Limb (tissue), 2 donors: ENCODE measurements around the gene LCE2B.
A peak's percentile ranks its signal among the peaks of the same experiment; 100 is the strongest.
"Not testable (repeated sequence)": the region's sequence is repeated elsewhere in the genome, so short reads cannot be mapped to it uniquely, and the experiment has no call there.

ENCODE experiments used
- DNase-seq, 2 donors: peaks; one replicate each; pipeline ENCODE4 v3.0.0-alpha.2; 2016; ENCODE audit errors: extremely low spot score in 2 of 2

The LCE2B gene, protein sequence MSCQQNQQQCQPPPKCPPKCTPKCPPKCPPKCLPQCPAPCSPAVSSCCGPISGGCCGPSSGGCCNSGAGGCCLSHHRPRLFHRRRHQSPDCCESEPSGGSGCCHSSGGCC

DNA sequence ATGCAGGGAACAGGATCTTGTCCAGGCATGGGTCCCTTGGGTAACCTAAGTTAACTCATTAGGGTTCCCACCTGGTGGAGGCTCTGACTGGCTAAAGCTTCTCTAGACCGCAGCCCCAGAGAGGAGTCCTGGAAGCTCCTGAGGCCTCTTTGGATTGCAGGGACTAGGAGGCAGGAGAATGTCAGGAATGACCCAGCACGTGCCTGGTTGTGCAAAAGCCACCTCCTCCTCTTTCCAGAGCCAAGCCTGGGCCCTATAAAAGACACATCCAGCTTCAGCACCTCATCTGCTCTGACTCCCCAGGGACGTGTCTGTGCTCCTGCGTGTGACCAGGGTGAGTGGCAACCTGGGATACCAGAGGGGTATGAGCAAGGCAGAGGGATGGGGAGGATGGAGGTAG, at the start of gene LCE2B:
LCE2B (plus strand) TSS at position 301 of the 400 bp plus-strand sequence. CDS start 721 bp downstream, outside the sequence.
- not testable (repeated sequence) for DNase-seq

DNA sequence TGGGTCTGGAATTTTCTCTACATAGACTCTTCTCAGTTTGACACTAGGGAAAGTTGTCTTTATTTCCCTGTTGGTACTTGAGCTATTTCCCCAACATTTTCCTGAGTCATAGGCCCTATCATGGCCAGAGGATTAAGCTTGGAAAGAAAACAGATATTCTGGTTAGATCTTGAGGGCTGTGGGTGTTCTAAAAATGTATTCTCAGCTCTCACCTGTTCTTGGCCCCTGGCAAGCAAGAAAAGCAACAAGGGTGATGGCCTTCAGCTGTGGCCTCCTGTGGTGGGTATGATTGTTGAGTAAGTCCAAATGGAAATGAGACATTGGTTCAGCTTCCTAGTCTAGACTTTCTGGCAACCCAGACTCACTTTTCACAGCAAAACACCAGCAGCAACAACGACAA, 45.6 kb upstream of the LCE2B start:
- no peak for DNase-seq

DNA sequence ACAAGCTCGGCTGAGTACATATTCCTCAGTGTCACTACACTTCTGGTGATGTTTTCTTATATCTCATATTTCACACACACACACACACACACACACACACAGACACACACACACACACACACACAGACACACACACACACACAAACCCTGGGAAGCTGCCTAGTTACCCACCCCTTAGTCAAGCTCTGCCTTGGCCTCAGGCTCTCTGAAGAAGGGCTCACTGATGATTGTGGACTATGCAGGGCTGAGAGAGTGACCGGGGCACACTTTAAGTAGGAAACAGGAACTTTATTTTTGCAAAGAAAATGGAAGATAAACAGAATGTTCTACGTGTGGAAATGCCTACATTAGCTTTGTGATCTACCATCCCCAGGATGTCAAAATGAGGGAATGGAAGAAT, 42.0 kb upstream of the LCE2B start:
- no peak for DNase-seq

DNA sequence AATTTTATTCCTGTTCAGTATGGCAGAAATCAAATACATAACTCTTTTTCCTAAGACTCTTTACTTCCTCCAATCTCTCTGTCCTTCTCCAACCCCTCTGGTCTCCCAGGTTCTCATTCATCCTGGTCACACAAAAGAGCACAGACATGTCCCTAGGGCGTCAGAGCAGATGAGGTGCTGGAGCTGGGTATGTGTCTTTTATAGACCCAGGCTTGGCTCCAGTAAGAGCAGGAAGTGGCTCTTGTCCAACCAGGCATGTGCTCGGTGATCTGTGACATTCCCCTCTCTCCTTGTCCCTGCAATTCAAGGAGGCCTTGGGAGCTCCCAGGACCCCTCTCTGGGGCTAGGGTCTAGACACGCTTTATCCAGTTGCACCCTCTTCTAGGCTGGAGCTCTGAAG, 40.8 kb upstream of the LCE2B start:
- no peak for DNase-seq

DNA sequence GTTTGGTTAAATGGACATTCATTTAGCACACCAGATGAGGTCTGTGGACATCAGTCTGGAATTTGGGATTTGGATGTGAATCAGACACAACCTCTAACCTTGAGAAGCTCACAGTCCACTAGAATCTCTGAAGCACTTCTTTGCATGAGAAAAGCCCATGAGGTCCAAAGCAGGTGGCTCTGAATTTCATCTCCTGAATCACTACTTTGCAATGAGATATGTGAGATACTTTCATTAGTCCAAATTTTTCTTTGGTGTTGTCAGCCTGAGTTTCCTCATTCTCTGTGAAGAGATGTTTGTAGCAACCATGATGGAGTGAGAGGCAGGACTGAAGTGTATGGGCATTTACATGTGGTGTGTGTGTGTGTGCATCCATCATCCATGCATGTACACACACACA, 39.3 kb upstream of the LCE2B start:
- DNase-seq: no peak

DNA sequence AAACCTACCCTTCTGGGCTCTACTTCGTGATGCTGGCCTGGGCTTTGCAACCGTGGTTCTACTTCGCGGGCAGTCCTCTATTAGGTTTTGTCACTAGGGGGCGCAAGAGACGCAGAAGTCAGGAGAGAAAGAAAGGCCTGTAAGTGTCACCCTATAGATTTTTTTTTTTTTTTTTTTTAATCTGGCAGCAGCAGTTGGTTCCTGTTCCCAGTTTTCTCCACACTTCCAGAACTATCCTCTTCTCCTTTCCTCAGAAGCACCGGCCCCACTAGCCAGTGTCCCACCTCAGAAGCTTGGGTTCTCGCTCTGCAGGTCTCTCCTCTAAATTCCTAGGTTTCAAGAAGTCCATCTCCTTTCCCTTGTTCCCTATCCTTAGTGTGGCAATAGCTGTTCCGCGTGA, 31.8 kb upstream of the LCE2B start:
- peak; percentile 14 to 60 for DNase-seq

DNA sequence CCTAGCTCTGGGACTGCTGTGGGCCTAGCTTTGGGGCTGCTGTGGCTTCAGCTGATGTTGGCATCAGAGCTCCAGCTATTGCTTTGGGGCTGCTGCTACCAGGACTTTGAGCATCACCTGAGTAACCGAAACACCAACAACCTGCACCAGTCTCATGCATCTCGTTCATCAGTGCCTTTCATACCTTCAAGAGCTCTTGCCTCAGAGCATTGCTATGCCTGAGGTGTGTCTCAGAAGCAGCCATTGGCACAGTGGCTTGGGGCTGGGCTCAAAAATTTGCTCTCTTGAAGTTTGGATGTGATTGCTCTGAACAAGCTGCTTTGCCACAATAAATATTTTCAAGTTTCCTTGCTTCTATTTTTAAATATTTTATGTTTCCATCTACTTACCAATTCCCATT, 29.5 kb upstream of the LCE2B start:
- DNase-seq: no peak

DNA sequence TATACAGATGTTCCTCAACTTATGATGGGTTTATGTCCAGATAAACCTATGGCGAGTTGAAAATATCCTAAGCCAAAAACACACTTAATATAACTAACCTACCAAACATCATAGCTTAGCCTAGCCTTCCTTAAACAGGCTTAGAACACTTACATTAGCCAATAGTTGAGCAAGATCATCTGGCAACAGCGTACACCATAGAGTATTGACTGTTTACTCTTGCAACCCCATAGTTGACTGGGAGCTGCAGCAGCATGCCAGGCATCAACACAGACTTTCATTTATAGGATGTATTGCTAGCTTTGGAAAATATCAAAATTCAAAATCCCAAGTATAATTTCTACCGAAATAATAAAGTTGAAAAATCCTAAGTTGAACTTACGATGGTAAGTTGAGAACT, 28.2 kb upstream of the LCE2B start:
- DNase-seq: no peak

DNA sequence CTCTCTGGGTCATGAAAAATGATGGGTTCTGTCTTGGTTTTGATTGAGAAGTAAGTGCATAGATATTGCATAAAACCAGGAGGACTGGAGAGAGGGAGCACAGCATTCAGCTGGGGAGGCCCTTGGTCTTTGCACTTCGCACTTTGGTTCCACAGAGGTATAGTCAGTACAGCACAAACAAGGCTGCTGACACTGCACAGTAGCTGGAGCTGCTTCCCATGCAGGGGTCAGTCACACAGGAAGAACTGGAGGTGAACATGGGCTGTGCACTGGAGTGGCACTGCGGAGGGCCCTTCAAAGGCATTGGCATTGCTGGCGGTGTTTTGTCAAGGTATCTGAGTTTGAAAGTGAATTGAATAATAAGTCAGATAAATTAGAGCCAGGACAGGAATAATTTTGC, 27.3 kb upstream of the LCE2B start:
- no peak for DNase-seq

DNA sequence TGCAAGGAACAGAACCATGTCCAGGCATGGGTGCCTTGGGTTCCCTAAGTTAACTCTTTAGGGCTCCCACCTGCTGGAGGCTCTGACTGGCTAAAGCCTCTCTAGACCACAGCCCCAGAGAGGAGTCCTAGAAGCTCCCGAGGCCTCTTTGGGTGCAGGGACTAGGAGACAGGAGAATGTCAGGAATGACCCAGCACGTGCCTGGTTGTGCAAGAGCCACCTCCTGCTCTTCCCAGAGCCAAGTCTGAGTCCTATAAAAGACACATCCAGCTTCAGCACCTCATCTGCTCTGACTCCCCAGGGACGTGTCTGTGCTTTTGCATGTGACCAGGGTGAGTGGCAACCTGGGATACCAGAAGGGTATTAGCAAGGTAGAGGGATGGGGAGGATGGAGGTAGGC, 22.8 kb upstream of the LCE2B start, which contains the start of gene LCE2D:
LCE2D (plus strand) TSS at position 283 of the 400 bp plus-strand sequence. CDS start 726 bp downstream, outside the sequence.
- no peak for DNase-seq

DNA sequence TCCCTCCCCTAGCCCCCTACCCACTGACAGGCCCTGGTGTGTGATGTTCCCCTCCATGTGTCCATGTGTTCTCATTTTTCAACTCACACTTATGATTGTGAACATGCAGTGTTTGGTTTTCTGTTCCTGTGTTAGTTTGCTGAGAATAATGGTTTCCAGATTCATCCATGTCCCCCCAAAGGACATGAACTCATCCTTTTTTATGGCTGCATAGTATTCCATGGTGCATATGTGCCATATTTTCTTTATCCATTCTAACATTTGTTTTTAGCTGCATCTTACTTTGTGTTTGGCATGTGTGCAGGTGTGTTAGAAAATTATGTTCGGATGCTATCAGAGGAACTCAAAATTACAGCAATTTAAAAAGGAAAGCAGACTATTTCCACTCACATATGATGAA, 19.8 kb upstream of the LCE2B start:
- not testable (repeated sequence) for DNase-seq

DNA sequence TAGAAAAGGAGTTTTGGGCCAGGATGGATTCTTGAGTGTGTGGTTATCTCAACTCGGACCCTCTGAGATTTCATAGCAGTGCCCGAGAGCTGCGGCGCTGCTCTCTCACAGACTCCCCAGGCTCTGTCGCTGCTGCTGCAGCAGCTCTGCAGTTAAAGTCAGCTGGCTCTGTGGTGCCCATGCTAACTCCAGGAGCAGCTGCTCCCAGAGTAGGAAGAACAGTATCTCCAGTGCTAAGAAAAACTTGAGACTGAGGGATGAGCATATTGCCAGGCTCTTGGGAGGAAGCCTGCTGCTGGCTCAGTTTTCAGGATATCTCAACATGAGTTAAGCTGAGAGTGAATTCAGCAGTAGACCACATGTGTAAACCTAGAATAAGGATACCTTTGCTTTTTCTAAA, 18.3 kb upstream of the LCE2B start:
- no peak for DNase-seq

DNA sequence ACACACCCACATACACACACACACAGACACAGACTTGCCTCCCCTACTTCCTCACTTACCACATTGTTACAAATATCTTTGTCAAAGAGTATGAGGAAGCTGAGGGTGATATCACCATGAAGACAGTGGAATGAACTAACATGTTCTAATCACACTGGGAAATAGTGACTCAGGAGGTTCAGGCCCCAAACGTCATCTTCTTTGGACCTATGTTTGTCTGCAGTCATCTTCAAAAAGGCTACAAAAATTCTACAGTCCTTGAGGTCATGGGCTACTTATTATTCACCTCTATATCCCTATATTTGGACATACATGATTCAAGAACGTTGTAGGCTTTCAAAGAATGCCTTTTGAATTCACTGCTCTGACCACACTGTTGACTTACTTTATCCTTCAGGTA, 12.9 kb upstream of the LCE2B start:
- DNase-seq: no peak

DNA sequence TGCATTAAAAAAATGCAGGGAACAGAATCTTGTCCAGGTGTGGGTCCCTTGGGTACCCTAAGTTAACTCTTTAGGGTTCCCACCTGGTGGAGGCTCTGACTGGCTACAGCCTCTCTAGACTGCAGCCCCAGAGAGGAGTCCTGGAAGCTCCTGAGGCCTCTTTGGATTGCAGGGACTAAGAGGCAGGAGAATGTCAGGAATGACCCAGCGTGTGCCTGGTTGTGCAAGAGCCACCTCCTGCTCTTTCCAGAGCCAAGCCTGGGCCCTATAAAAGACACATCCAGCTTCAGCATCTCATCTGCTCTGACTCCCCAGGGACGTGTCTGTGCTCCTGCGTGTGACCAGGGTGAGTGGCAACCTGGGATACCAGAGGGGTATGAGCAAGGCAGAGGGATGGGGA, 10.9 kb upstream of the LCE2B start, which contains the start of gene LCE2C:
LCE2C (plus strand) TSS at position 297 of the 400 bp plus-strand sequence. CDS start 737 bp downstream, outside the sequence.
- not testable (repeated sequence) for DNase-seq

DNA sequence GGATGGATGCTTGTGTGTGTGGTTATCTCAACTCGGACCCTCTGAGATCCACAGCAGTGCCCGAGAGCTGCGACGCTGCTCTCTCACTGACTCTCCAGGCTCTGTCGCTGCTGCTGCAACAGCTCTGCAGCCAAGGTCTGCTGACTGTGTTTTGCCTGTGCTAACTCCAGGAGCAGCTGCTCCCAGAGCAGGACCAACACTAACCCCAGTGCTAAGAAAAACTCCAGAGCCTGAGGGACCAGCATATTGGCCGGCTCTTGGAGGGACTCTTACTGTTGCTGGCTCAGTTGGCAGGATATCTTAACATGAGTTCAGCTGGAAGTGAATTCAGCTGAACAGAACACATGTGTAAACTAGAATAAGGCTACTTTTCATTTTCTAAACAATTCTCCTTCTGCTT, 6.5 kb upstream of the LCE2B start:
- DNase-seq: no peak

DNA sequence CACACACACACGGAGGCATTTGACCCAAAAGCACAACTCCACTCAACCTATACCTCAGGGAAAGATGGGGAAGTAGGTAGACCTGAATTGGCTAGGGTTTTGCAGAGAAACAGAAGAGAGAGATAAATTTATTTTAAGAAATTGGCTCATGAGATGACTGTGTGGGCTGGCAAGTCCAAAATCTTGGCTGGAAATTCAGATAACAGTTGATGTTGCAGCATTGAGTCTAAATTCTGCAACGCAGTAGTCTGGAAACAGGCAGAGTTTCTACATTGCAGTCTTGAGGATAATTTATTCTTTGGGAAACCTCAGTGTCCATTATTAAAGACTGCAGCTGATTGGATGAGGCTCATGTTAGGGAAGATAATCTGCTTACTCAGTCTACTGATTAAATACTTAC, 4.3 kb upstream of the LCE2B start:
- DNase-seq: no peak

DNA sequence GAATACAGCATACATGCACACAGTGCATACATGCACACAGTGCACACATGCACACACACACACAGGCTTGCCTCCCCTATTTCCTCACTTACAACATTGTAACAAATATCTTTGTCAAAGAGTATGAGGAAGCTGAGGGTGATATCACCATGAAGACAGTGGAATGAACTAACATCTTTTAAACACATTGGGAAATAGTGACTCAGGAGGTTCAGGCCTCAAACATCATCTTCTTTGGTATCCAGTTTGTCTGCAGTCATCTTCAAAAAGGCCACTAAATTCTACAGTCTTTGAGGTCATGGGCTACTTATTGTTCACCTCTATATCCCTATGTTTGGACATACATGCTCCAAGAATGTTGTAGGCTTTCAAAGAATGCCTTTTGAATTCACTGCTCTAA, 2.1 kb upstream of the LCE2B start:
- no peak for DNase-seq

DNA sequence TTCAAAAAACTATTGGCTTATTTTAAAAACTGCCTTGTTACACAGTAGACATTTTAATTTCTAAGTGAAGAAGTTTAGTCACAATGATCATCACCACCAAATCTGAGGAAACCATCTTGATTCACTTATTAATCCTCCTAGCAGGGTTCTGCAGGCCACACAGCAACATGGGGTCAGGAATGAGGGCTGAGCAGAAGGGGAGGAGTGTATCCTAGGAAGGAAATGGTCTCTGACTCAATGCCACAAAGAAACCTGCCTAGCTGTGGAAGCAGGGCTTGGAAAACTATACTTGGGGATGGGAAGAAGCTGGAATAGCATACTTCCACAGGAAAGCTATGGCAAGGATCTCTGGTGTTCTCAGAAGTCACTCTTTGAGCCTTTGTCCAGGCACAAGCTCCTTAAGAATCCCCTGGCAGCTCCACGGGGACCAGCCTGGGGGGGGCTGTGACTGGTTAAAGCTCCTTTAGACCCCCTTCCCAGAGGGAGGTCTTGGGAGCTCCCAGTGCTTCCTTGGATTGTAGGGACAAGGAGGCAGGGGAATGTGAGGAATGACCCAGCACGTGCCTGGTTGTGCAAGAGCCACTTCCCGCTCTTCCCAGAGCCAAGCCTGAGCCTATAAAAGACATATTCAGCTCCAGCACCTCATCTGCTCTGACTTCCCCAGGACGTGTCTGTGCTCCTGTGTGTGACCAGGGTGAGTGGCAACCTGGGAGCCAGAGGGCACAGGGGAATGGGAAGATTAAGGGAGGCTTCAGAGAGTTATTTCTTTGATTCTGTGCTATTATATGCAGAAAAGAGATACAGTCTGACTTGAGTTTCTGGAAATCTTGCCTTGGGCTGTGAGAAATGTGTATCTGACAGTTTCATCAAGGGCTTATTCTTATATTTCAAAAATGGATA, 12.0 kb downstream of the LCE2B start, which contains the start of gene LCE2A:
LCE2A (plus strand) TSS at position 645 of the 900 bp plus-strand sequence. CDS start 557 bp downstream, outside the sequence.
- DNase-seq: no peak

DNA sequence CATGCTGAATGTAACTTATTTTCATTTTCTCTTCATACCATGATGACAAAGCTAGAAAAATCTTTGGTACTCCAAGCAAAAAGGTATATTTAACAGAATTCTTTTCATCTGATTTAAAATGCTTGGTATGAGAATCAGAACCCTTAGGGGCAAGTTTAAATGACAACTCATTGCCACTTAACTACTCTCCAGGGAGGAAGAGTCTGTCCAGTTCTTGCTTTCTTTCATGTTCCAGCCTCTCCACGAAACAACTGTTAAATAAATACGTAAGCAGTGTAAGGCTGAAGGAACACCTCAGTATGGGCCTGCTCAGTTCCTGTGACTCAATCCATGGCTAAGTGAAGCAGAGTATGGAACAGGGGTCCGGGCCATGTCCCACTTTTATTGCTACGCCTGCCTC, 13.8 kb downstream of the LCE2B start:
- no peak for DNase-seq

DNA sequence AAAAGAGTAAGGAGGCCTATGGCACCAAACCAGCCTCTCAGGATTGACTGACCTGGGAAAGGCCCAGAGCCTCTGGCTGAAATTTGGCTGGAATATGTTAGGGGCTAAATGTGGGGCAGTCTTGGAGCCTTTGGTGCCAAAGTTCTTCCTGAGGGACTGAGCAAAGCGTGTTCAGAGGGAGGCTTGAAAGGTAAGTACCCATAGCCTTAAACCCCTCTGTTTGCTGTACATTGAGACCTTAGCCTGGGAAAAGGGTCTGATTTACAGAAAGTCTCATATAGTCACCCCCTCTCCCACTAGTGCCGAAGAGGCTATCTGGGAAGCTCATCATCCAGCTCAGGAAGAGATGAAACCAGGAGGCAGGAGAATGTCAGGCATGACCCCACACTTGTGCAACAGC, 21.9 kb downstream of the LCE2B start, which contains the start of gene LCE4A:
LCE4A (plus strand) TSS at position 301 of the 400 bp plus-strand sequence. CDS start 916 bp downstream, outside the sequence.
- DNase-seq: no peak

DNA sequence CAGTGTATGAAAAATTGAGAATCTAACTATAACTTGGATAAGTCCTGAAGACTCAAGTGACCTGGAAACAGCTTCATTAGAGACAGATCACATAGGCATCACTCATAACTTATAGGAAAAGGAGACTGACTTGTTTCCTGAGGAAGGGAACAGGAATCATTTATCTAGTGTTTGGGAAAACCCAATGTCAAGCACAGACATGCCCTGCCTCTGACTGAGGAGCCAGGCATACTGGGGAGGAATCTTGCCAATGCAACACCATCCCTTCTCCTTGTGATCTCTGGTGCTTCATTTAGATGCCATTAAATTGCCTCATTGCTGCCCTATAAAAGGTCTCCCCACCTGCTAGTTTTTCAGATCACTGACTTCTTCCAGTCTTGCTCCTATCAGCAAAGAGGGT, 32.3 kb downstream of the LCE2B start:
- DNase-seq: no peak

DNA sequence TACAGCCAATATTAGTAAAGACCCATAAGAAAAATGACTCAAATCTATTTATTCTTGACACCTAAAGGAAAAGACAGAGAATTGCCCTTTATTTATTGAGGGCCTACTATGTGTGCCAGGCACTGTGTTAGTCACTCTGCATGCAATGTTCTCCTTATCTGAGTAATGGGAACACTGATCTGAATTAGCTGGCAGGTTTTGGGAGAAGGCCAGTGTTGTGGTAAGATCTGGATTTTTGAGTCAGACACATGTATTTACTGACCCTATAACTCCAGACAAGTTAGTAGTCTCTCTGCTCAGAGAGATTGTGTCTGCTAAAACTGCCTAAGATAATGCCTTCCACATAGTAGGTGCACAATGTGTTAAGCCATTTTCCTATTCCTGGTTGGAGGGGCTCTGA, 39.3 kb downstream of the LCE2B start:
- DNase-seq: no peak

DNA sequence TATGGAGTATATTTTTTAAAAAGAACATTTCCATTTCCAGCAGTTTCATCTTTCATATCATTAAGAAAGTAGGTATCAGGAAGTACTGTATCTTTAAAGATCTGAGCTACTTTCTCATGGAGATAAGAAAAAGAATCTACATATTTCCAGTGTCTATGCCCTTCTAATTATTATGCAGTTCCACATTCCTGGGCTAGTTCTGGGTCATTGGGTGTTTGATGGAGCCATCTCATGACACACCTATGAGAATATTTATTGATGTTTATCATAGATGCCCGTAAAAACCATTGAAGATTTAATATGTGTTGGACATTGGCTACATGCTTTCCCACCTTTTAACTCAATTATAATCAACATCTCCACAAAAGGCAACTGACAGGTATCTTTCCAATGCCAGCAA, 43.1 kb downstream of the LCE2B start:
- no peak for DNase-seq
